ENCODE data around the gene MAD1L1.
A peak's percentile ranks its signal among the peaks of the same experiment; 100 is the strongest.

The MAD1L1 gene

GRCh38 chr7:2242541-2243429 is 10.0 kb upstream of the MAD1L1 start:
- DNase-seq (ENCODE audit: extremely low read depth in 1 of 2, low read depth in 1 of 2): no peak

- DNase-seq (ENCODE audit: extremely low read depth in 1 of 2, low read depth in 1 of 2): peak; percentile 57 to 68
Observed at GRCh38 chr7:2241580-2242540, 9.1 kb upstream of the MAD1L1 start, which contains the start of the genes MRM2 and NUDT1. Gene MRM2, minus strand, starts transcription at chr7:2242205. Its CDS starts 36 bp downstream, at chr7:2242169. Gene NUDT1, plus strand, starts transcription at chr7:2242226. Its CDS starts 2,349 bp downstream, at chr7:2244575.

- DNase-seq (ENCODE audit: extremely low read depth in 1 of 2, low read depth in 1 of 2): no peak
Observed at GRCh38 chr7:2239242-2239641, 6.5 kb upstream of the MAD1L1 start.

GRCh38 chr7:2237109-2237602 is 4.4 kb upstream of the MAD1L1 start:
- DNase-seq (ENCODE audit: extremely low read depth in 1 of 2, low read depth in 1 of 2): no peak

GRCh38 chr7:2233926-2234325 is 1.2 kb upstream of the MAD1L1 start:
- no peak for DNase-seq (ENCODE audit: extremely low read depth in 1 of 2, low read depth in 1 of 2)

- DNase-seq (ENCODE audit: extremely low read depth in 1 of 2, low read depth in 1 of 2): no peak
Observed at GRCh38 chr7:2231992-2232765, 566 bp downstream of the MAD1L1 start.

- no peak for DNase-seq (ENCODE audit: extremely low read depth in 1 of 2, low read depth in 1 of 2)
Observed at GRCh38 chr7:2230882-2231281, 1.9 kb downstream of the MAD1L1 start.

GRCh38 chr7:2230226-2230625 is 2.5 kb downstream of the MAD1L1 start:
- no peak for DNase-seq (ENCODE audit: extremely low read depth in 1 of 2, low read depth in 1 of 2)

- DNase-seq (ENCODE audit: extremely low read depth in 1 of 2, low read depth in 1 of 2): no peak
Observed at GRCh38 chr7:2229467-2229866, 3.3 kb downstream of the MAD1L1 start.

- DNase-seq (ENCODE audit: extremely low read depth in 1 of 2, low read depth in 1 of 2): no peak
Observed at GRCh38 chr7:2228921-2229320, 3.8 kb downstream of the MAD1L1 start.

GRCh38 chr7:2227699-2228098 is 5.0 kb downstream of the MAD1L1 start:
- DNase-seq (ENCODE audit: extremely low read depth in 1 of 2, low read depth in 1 of 2): no peak

GRCh38 chr7:2225830-2226229 is 6.9 kb downstream of the MAD1L1 start:
- no peak for DNase-seq (ENCODE audit: extremely low read depth in 1 of 2, low read depth in 1 of 2)

GRCh38 chr7:2225336-2225735 is 7.4 kb downstream of the MAD1L1 start:
- no peak for DNase-seq (ENCODE audit: extremely low read depth in 1 of 2, low read depth in 1 of 2)

GRCh38 chr7:2224934-2225333 is 7.8 kb downstream of the MAD1L1 start:
- no peak for DNase-seq (ENCODE audit: extremely low read depth in 1 of 2, low read depth in 1 of 2)

- no peak for DNase-seq (ENCODE audit: extremely low read depth in 1 of 2, low read depth in 1 of 2)
Observed at GRCh38 chr7:2224491-2224928, 8.2 kb downstream of the MAD1L1 start.

- no peak for DNase-seq (ENCODE audit: extremely low read depth in 1 of 2, low read depth in 1 of 2)
Observed at GRCh38 chr7:2223321-2223720, 9.4 kb downstream of the MAD1L1 start.

- DNase-seq (ENCODE audit: extremely low read depth in 1 of 2, low read depth in 1 of 2): no peak
Observed at GRCh38 chr7:2222516-2222915, 10.2 kb downstream of the MAD1L1 start.

- DNase-seq (ENCODE audit: extremely low read depth in 1 of 2, low read depth in 1 of 2): no peak
Observed at GRCh38 chr7:2220954-2221353, 11.8 kb downstream of the MAD1L1 start.

GRCh38 chr7:2220506-2220905 is 12.2 kb downstream of the MAD1L1 start:
- no peak for DNase-seq (ENCODE audit: extremely low read depth in 1 of 2, low read depth in 1 of 2)

GRCh38 chr7:2220030-2220429 is 12.7 kb downstream of the MAD1L1 start:
- no peak for DNase-seq (ENCODE audit: extremely low read depth in 1 of 2, low read depth in 1 of 2)

All from stimulated activated CD8-positive, alpha-beta memory T cell treated with anti-CD3 and anti-CD28 coated beads, Interleukin-7, amount 100 ng/mL, for 48 hours (primary cell).